K562 (cell line): Measurements from ENCODE around the gene ASB11. TPM values are rescaled to one million over a fixed set of nuclear protein-coding genes. Genes with fewer than 3 reads are reported as not detected.

Experiments used
- CTCF ChIP-seq, 3 experiments: IDR thresholded peaks in 2 of 3; conservative IDR thresholded peaks in 1 of 3; 2 replicates each; pipeline ENCODE4 v1.5.1; 2011 to 2012; ENCODE audit warnings: low read length in 3 of 3, mild to moderate bottlenecking in 3 of 3, control low read depth in 2 of 3, improper control_type of control experiment in 1 of 3, inconsistent platforms in 1 of 3, low read depth in 1 of 3, mixed read lengths in 1 of 3, moderate library complexity in 1 of 3; ENCODE audit not compliant: insufficient read depth in 2 of 3
- GATAD2A ChIP-seq: fragments of 450-650 bp; IDR thresholded peaks from 2 replicates; pipeline ENCODE4 v1.6.1; 2017
- SMC3 ChIP-seq: conservative IDR thresholded peaks from 2 replicates; pipeline ENCODE4 v1.6.1; 2011; ENCODE audit warnings: low read depth, low read length, improper control_type of control experiment; ENCODE audit not compliant: insufficient read depth
- polyA plus RNA-seq, 8 experiments: library from polyadenylated mRNA; depleted of rRNA in 4 of 8; stranded (reverse) in 5 of 8; unstranded in 3 of 8; fragments of >200 nt; fragmentation: Nextera tagmentation in 2 of 8; fragmentation: Illumina TruSeq in 1 of 8; extraction: Ambion mirVana in 2 of 8; extraction: Trizol in 1 of 8; gene quantifications; 2 replicates each; pipeline versions ENCODE4 v1.2.1 to v1.2.3, GENCODE V29; 2011 to 2014; ENCODE audit warnings: inconsistent platforms in 1 of 8, missing spikeins in 1 of 8
- total RNA-seq, 7 experiments: library from RNA; depleted of rRNA in 6 of 7; stranded (reverse); fragments of >200 nt in 6 of 7; fragmentation: Illumina TruSeq in 2 of 7; extraction: Trizol in 2 of 7; gene quantifications; 2 replicates each; pipeline versions ENCODE4 v1.2.1 to v1.2.3, GENCODE V29; 2011 to 2021; ENCODE audit warnings: low replicate concordance in 1 of 7
- TF ChIP-seq, protein P1 (sequence below), 2 experiments: fragments of 450-650 bp; formaldehyde crosslinking in 1 of 2; IDR thresholded peaks; 2 replicates each; pipeline versions ENCODE4 v1.4.0 to v1.6.1; 2014 to 2020; ENCODE audit warnings: mild to moderate bottlenecking in 2 of 2, borderline replicate concordance in 1 of 2, low read depth in 1 of 2

The ASB11 gene
- total and polyA plus RNA-seq, 9 of the 15 experiments (the other 6 are each of a cell fraction or from before 2014, with no cell fraction given), result not detected

GRCh38 chrX:15242899-15243555 is 72.4 kb downstream of the ASB11 start (continued):
- TF ChIP-seq, protein P1, sequence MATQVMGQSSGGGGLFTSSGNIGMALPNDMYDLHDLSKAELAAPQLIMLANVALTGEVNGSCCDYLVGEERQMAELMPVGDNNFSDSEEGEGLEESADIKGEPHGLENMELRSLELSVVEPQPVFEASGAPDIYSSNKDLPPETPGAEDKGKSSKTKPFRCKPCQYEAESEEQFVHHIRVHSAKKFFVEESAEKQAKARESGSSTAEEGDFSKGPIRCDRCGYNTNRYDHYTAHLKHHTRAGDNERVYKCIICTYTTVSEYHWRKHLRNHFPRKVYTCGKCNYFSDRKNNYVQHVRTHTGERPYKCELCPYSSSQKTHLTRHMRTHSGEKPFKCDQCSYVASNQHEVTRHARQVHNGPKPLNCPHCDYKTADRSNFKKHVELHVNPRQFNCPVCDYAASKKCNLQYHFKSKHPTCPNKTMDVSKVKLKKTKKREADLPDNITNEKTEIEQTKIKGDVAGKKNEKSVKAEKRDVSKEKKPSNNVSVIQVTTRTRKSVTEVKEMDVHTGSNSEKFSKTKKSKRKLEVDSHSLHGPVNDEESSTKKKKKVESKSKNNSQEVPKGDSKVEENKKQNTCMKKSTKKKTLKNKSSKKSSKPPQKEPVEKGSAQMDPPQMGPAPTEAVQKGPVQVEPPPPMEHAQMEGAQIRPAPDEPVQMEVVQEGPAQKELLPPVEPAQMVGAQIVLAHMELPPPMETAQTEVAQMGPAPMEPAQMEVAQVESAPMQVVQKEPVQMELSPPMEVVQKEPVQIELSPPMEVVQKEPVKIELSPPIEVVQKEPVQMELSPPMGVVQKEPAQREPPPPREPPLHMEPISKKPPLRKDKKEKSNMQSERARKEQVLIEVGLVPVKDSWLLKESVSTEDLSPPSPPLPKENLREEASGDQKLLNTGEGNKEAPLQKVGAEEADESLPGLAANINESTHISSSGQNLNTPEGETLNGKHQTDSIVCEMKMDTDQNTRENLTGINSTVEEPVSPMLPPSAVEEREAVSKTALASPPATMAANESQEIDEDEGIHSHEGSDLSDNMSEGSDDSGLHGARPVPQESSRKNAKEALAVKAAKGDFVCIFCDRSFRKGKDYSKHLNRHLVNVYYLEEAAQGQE (IDR thresholded peaks at IDR 0.05; ENCODE audit: borderline replicate concordance), result peak; percentile 46; the same call in 1 of the 2 replicates
- TF ChIP-seq, protein P1 (CRISPR knock-in tag; IDR thresholded peaks at IDR 0.05; ENCODE audit: low read depth), result no peak
- TF ChIP-seq SMC3 (peak; percentile 55), CTCF (IDR thresholded peaks at IDR 0.05 in 2 of 3, conservative IDR thresholded peaks at IDR 0.05 in 1 of 3; ENCODE audit: insufficient read depth in 2 of 3, low read depth in 1 of 3, low read length in 3 of 3) (peak in 2 of 3 experiments; percentile 52 to 72; a peak in 4 of 6 replicates), GATAD2A (no peak)
- TF ChIP-seq, all 486 proteins: peak for 5
